GM18868 (cell line): ENCODE results near the gene TMBIM1.

Source experiments
- ATAC-seq: cut with Tn5 transposase; IDR thresholded peaks from one replicate; pipeline ENCODE4 v1.9.1; 2021; ENCODE audit warnings: mild to moderate bottlenecking, moderate library complexity; ENCODE audit not compliant: unreplicated experiment

The TMBIM1 gene

DNA sequence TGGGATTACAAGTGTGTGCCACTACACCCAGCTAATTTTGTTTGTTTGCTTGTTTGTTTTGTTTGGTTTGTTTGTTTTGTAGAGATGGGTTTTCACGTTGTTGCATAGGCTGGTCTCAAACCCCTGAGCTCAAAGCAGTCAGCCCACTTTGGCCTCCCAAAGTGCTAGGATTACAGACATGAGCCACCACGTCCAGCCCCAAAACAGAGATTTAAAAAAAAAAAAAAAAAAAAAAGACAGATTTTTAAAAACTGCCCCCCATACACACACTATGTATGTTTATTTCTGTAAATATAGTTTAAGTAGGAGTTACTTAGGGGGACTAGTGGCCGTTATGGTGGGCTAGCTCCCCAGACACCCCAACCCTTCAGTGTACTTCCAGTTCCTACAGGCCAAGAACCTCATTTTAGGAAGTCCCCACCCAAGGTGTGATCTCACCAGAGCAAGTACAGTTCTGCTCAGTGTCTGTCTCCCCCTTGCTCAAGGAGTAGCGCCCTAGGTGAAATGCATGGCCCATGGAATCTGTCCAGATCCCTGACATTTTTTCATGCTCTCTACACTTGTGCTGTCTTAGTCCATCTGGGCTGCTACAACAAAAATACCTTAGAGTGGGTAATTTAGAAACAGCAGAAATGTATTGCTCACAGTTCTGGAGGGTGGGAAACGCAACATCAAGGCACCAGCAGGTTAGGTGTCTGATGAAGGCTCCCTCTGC lies 1.6 kb upstream of the TMBIM1 start:
- no peak for ATAC-seq

- ATAC-seq, result no peak
Measured at GRCh38 chr2:218291318-218292047, 820 bp downstream of the TMBIM1 start.

GRCh38 chr2:218290316-218291261 lies 1.7 kb downstream of the TMBIM1 start:
- peak; percentile 59 for ATAC-seq

DNA sequence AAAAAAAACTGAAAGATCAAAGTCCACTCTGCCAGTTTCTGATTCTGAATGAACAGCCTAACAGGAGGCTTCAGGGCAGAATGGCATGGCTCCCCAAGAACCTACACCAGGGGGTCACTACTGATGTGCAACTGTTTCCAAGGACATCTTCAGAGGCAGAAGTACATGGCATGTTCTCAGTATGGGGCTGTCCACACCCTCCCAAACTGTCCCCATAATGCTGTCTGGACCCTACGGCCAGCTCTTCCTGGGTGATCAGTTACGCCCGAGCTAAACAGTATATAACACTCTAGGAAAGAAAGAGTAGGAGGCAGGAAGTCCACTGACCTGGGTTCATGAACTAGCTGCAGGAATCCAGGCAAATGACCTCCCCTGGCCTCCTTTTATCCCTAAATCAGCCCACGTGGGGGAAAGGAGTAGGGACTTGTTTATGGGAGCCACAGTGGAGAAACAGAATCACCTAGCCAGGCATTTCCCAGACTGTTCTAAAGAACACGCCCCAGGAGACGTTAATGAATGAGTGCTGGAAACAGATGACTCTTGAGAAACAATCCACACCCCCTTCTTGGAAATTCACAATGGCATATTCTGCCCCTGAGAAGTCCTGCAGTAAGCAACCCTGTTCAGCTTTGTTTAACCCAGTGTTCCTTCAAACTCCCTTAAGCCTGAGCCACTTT lies 2.5 kb downstream of the TMBIM1 start:
- ATAC-seq, result no peak

GRCh38 chr2:218286570-218287459 lies 5.5 kb downstream of the TMBIM1 start:
- peak; percentile 68 for ATAC-seq

DNA sequence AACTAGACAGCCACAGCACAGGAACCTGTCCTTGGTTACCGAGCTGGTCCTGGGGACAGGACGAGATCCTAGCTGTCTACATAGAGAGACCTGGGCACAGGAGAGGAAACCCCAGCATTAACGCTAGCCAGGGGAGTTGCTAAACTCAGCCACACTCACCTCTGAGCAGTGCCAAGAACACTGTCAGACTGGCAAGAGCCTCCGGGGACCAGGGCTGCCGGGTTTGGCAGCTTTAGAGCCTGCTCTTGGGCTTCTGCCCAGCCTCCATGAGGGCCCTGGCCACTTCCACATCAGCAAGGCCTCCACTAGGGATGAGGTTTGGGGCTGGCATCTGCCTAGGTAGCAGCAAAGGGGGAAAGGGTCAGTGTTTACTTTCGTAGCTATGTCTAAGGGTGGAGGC lies 6.7 kb downstream of the TMBIM1 start:
- no peak for ATAC-seq

- ATAC-seq, result no peak
Measured at GRCh38 chr2:218284106-218284811, 8.0 kb downstream of the TMBIM1 start.

DNA sequence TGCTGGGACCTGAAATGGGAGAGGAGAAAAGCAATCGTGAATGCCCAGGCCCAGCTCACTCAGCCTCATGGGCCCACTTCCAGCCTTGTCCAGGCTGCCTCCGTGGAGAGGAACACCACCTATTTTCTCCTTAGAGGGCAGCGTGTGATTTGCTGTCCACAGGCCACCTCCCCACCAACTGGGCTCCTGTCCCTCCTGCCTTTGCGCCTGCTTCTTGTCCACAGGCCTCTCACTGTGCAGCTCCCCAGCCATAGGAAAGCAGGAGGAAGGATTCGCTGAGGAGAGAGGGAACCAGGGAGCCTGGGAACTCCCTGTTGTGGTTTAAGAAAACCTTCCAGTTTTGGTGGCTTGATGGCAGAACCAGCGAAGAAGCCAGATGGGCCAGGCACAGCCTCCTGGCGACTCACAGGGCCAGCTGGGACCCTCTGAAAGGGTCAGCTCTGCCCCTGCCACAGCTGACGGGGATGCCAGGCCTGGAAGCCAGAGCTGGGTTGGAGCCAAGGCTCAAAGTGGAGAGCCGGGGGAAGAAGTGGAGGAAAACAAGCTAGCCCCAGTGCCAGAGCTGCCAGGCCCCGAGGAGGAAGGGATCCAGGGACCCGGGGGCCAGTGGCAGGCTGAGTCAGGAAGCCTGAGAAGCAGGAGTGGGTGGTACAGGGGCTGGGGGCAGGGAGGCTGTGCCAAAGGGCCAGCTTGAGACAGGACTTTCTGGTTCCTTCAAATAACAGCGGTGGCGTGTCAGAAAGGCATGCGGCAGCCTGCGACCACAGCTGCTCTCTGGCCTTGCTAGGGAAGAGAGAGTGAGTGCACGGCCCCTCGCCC lies 9.9 kb downstream of the TMBIM1 start:
- ATAC-seq, result no peak

GRCh38 chr2:218281449-218281848 lies 10.9 kb downstream of the TMBIM1 start:
- ATAC-seq, result no peak

- no peak for ATAC-seq
Measured at GRCh38 chr2:218280260-218280870, 11.9 kb downstream of the TMBIM1 start.

- no peak for ATAC-seq
Measured at GRCh38 chr2:218278531-218279360, 13.6 kb downstream of the TMBIM1 start.

- no peak for ATAC-seq
Measured at GRCh38 chr2:218277921-218278320, 14.4 kb downstream of the TMBIM1 start.

- no peak for ATAC-seq
Measured at GRCh38 chr2:218276986-218277755, 15.1 kb downstream of the TMBIM1 start.

DNA sequence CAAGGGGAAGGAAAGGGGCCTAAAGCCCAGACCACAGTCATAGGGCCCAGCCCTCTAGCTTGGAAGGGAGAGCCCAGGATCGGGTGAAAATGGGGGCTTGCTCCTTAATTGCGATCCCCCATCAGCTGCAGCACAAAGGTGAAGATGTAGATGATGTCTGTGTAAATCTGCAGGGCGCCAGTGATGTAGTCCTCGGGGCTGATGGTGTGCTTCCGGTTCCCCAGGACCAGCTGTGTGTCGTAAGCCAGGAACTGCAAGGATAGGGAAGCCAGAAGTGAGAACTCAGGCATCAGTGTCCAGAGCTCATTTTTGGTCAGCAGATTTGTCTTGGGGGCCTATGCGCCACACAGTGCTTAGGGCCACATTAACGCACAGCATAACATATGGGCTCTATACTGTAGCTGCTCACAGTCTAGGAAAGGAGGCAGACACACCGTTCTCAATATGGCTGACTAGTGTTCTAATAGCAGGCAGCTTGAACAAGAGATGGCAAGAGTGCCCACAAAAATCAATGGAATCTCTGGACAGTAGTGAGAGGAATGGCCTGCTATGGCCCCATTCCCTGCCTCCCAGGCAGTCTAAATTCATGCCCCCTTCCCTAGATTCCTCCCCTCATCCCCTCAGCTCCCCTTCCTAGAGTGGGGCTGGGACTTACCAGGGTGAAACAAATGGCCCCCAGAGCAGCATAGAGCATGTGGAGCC lies 16.8 kb downstream of the TMBIM1 start:
- no peak for ATAC-seq

- ATAC-seq, result no peak
Measured at GRCh38 chr2:218274586-218274985, 17.7 kb downstream of the TMBIM1 start.

GRCh38 chr2:218273908-218274249 lies 18.4 kb downstream of the TMBIM1 start:
- no peak for ATAC-seq
